ENCODE results near the gene ZP2. TPM values are rescaled to one million over a fixed set of nuclear protein-coding genes. Genes with fewer than 3 reads are reported as not detected.
"Not testable (repeated sequence)": the region's sequence is repeated elsewhere in the genome, so short reads cannot be mapped to it uniquely, and the experiment has no call there.

The ZP2 gene
- total RNA-seq, 1 donor from 2014 or later: not detected

DNA sequence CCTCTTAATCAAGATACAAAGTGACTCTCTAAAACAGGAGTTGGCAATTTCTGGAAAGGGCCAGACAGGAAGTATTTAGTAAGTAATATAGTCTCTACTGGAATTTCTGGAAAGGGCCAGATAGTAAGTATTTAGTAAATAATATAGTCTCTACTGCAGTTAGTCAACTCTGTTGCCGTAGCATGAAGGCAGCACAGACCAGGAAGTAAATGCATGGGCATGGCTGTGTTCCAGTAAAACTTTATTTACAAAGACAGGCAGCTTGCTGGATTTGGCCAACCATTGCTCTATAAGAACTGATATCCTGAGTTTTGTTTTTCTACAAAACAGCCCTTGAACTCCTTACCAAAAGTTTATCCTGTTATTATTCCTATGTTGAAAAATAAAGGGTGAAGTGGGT is 36.0 kb downstream of the ZP2 start:
- no peak for DNase-seq (ENCODE audit: low spot score)

DNA sequence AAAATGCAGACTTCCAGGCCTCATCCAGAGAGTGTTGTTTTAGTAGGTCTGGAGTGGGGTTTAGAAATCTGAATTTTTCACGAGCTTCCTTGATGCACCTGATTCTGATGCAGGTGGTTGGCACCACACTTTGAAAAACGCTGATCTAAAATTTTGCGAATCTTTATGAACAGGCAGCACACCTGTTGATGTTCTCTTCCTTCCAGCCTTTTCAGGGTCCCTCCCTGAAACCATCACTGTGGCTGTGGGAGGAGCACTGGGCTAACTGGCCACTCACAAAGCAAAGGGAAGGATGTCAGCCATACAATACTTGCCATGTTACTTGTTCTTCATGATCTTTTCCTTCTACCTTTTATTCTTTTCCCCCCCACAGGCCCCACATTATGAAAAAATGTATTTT is 38.7 kb downstream of the ZP2 start:
- no peak for DNase-seq (ENCODE audit: low spot score)

DNA sequence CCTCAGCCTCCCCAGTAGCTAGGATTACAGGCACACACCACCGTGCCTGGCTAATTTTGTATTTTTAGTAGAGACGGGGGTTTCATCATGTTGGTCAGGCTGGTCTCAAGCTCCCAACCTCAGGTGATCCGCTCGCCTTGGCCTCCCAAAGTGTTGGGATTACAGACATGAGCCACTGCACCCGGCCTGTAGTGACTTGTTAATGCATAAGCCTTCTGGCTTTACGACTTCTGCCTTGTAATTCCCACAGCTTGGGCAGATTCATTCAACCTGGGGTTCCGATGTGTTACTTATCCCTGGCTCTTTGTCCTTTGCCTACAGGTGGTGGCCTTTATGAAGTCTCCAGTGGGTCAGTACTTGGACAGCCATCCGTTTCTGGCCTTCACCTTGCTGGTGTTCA is 41.3 kb downstream of the ZP2 start:
- not testable (repeated sequence) for DNase-seq (ENCODE audit: low spot score)

DNA sequence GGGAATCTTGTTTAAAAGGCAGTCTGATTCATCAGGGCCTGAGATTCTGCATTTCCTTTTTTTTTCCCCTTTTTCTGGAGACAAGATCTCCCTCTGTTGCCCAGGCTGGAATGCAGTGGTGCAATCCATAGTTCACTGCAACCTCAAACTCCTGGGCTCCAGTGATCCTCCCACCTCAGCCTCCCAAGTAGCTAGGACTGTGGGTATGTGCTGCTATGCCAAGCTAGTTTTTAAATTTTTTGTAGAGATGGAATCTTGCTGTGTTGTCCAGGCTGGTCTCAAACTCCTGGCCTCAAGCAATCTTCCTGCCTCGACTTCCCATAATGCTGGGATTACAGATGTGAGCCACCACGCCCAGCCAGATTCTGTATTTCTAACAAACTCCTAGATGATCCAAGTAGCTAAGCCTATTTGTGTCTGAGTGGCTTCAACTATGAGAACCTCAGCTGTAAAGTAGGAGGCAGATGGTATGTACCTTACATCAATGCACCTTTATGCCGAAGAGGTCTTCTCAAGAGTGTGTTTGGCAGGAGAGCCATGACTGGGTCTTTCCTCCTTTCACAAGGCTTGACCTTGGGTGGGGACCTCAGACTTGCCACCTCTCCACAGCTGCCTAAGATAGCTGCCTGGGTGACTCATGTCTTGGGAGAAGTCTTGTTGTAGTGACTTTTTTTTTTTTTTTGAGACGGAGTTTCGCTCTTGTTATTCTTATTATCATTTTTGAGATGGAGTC is 42.0 kb downstream of the ZP2 start:
- no peak for DNase-seq (ENCODE audit: low spot score)

DNA sequence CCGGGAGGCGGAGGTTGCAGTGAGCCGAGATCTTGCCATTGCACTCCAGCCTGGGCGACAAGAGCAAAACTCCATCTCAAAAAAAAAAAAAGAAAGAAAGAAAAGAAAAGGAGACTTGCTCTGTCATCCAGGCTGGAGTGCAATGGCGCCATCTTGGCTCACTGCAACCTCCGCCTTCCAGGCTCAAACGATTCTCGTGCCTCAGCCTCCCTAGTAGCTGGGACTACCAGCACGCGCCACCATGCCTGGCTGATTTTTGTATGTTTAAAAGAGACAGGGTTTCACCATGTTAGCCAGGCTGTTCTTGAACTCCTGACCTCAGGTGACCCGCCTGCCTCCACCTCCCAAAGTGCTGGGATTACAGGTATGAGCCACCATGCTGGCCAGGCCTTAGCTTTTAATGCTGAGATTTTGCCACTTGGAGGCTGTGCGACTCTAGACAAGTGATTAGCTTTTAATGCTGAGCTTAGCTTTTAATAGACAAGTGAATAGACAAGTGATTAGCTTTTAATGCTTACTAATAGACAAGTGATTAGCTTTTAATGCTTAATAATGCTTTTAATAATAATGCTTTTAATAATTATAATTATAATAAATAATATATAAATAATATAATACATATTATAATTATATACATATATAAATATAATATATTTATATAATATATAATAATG is 43.3 kb downstream of the ZP2 start:
- no peak for DNase-seq (ENCODE audit: low spot score)

DNA sequence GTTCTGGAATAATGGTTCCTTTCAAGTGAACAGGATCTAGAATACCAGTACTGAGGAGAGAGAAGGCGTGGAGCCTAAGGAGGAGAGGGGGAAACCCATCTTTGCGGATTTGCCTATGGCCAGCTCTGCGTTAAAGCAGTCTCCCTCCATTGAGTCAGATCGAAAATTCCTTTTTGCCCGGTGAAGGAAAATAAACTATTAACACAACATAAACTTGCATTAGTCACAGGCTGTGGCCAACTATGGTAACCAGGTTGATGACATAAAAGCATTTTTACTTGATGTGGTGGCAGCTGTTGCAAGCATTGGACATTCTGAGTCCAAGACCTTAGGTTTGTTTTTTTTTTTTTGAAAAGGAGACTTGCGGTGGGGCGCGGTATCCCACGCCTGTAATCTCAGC is 44.0 kb downstream of the ZP2 start:
- DNase-seq (ENCODE audit: low spot score): no peak

DNA sequence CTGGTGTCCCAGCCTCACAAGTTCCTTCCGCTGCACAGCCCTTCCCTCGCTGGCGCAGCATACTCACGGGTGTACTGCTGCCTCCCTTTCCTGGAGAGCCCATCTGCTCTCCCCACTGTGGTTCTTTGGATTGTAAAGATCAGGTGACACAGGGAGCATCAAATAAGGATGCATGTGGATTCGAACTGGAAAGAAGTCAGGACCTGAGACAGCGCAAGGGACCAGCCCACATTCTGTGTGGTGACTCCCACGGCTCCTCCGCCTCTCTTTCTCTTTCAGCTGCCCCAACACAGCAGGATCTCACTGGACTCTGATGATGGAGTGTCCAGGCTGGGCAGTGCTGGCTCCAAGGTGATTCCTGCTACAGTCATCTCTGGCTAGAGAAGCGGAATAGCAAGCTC is 44.8 kb downstream of the ZP2 start:
- no peak for DNase-seq (ENCODE audit: low spot score)

DNA sequence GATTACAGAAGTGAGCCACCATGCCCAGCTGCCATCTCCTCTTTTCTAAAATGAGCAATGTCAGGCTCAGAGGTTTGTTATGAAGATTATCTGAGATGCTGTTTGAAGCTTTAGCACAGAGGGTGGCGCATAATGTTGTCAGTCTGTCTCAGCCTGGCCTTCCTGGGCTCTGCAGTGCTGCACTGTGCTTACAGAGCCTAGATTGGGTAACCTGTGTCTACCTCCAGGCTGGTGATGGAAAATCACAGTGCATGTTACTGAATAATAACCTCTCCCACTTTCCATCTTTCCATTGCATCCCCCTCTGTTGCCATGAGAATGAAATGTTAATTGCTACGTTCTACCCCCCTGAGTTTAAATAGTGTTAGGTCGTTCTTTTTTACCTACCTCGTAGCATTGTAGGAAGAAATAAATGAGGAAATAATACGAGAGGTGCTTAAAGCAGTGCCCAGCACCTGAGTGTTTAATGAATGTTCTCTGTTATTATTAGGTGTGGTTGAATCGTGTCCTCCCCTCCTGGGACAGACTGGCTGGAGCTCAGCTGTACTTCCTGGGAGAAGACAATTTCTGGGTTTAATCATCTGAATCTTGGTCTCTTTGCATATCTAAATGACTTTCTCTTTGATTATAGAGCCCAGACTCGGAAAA is 46.7 kb downstream of the ZP2 start:
- no peak for DNase-seq (ENCODE audit: low spot score)

DNA sequence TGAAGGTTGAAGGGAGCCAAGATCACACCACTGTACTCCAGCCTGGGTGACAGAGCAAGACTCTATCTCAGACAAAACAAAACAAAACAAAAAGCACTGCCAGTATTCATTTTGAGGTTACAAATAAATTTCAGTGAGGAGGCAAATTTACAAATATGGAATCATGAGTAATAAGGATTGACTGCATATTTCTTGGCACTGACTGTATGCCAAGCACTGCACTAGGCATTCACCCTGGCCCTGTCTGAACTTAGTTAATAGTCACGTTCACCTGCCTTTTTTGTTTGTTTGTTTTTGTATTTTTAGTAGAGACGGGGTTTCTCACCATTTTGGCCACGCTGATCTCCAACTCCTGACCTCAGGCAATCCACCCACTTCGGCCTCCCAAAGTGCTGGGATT is 47.8 kb downstream of the ZP2 start:
- DNase-seq (ENCODE audit: low spot score): no peak

DNA sequence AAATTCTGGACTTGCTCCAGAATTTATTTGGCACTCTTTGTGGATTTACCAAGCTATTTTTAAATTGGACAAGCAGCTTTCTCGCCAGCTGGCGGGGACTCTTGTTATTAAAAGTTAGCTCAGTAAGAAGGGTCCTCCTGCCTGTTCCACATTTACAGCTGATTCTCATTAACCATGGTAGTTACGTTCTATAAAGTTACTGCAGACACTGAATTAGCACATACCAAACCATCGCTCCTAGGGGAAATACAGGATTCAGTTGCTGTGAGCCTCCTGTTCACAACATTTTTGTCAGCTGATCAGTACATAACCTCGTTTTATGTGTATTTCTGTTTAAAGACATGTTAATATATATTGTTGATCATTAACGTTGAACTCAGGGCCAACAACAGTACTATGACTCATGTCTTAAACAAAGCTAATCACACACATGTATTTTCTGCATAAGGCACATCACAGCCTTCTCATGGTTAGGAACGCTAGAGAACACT is 48.7 kb downstream of the ZP2 start:
- peak; percentile 49 for DNase-seq (ENCODE audit: low spot score)

DNA sequence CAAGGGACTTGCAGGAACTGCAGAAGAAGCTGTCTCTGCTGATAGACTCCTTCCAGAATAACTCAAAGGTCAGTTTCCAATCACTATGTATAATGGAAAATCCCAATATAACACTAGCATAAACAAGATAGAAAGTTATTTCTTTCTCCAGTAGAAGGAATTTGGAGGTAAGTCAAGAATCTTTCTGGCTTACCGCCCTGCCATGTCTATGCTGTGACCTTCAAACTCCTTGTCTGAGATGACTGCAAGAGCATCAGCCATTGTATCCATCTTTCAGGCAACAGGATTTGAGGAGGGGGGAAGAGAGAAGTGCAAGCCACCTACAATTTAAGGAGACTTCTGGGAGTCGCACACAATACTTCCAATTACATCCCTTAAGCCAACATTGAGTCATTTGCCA is 50.2 kb downstream of the ZP2 start:
- DNase-seq (ENCODE audit: low spot score): no peak

DNA sequence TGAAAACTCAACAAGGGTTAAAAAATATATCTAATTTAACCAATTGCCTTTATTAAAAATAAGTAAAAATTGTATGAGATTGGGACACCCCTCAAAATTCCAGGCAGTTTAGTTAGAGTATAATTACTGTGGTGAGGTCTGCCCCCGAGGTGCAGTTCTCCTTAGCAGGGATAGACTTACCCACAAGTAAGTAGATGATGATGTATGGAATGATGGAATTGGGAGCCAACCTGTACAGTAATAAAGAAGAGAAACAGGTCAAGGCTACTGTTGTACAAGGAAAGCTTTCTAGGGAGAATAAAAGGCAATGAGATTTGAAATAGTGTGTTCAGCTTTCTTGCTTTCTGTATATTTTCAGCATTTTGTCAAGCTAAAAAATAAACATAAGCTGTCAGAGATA is 51.1 kb downstream of the ZP2 start:
- DNase-seq (ENCODE audit: low spot score): no peak

DNA sequence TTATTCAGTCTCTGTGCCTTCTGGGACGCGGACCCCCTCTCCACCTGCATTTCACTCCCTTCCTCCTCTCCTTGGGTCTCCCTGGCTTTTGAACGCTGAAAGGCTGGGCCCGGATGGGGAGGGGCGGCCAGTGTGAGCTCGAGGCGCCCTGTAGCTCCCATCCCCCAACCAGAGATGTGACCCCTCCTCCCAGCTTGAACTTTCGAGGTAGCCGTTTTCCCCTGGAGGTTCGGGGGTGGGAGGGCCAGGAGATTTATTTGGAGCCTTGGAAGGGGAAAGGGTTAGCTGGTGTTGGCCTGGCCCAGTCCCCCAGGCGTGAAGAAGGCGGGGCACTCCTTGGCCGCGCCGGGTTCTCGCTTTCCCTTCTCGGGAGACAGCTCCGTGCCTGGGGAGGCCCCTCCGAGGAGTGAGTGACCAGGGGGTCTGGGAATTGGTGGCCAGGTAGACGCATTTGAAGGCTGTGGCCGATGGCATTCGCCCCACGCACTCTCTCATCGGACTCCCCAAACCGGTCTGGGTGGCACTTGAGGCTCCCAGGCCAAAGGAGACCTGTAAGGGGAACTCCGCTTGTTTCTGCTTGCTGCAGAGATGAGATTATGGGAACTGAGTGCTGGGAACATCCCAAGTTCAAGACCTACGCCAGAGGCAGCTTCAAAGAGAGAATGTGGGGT is 52.0 kb downstream of the ZP2 start:
- DNase-seq (ENCODE audit: low spot score): peak; percentile 74

DNA sequence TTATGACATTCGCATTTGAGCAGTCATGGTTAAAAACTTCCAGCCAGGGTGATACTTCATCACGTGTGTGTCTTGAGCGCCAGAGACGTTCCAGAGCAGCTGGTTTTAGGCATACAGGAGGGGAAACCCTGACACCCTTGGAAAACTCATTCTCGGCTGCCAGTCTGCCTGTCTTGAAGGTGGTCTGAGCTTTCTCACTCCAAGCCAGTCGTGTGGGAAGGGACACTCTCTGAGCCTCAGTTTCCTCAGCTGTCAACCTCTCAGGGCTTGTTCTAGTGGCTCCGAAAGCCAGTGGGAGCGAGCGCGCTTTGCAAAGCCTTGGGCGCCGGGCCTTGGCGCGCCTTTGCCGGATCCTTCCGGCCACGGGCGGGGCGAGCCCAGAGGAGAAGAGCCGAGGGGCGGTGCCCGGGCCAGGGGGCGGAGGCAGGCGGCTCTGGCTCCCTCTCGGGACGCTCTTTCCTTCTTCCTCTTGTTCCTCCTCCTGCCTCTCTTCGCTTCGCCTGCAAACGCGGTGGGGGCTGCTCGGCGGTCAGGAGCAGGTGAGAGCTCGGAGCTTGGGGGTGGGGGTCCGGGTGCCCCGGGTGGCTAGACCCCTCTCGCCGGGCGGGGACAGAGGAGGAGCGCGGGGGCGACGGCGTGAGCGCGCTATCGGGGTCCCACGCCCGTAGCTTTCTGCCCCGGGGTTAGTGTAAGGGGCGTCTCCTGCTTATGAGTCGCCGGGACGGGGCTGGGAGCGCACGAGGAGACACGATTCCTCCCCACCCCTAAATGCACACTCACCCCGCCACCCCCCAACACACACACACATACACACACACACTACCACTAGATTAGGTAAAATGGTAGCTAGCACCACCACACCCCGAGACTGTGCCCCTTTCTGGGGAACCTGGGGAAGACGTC is 52.9 kb downstream of the ZP2 start, which contains the start of gene LDAF1:
Gene LDAF1 (plus strand): TSS at position 467 of the 903 bp plus-strand sequence. CDS start 2,509 bp downstream, outside the sequence.
- peak; percentile 91 for DNase-seq (ENCODE audit: low spot score)

DNA sequence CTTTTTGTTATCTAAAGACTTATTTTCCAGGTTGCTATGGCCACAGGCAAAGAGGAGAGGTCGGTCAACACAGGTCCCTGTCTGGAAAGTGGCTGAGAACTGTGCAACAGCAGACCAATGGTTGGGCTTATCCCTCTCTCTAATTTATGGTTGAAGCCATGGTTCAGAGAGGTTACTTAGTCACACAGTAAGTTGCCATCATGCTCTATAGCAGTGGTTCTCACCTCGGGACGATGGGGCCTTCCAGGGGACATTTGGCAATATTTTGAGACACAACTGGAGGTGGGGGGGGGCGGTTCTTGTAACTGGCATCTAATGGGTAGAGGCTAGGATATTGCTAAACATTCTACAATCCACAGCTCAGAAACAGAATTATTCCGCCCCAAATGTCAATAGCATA is 53.7 kb downstream of the ZP2 start:
- DNase-seq (ENCODE audit: low spot score): no peak

DNA sequence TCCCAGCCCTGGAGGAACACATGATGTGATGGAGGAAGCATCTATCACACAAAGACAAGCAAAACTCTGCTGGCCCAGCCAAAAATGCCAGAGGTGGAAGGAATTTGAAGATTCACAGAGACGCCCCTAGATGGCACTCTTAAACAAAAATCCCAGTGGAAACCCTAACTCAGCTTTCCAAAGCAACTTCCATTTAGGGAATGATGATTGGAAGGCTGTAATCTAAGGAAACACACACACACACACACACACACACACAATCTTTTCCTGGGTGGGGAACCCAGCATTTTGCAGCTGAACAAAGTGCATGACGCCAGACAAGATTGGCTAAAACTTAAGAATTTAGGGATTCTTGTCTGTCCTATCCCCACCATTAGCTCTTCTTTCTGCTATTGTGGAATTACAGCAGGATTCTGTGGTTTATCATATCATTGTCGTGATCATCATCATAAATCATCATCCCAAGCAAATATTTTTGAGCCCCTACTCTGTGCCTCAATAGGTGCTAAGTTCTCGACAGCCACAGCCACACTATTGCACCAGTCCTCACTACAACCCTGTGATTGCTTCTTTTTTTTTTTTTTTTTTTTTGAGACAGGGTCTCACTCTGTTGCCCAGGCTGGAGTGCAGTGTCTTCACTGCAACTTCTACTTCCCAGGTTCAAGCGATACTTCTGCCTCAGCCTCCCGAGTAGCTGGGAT is 54.5 kb downstream of the ZP2 start:
- DNase-seq (ENCODE audit: low spot score): peak; percentile 59

DNA sequence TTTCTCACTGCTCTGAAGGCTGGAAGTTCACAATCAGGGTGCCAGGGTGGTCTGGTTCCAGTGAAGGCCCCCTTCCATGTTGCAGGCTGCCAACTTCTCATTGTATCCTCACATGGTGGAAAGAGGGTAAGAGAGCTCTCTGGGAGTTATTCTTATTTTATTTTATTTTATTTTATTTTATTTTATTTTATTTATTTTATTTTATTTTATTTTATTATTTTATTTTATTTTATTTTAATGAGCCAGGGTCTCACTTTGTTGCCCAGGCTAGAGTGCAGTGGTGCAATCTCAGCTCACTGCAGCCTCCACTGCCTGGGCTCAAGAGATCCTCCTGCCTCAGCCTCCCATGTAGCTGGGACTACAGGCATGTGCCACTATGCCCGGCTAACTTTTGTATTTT is 55.4 kb downstream of the ZP2 start:
- not testable (repeated sequence) for DNase-seq (ENCODE audit: low spot score)

DNA sequence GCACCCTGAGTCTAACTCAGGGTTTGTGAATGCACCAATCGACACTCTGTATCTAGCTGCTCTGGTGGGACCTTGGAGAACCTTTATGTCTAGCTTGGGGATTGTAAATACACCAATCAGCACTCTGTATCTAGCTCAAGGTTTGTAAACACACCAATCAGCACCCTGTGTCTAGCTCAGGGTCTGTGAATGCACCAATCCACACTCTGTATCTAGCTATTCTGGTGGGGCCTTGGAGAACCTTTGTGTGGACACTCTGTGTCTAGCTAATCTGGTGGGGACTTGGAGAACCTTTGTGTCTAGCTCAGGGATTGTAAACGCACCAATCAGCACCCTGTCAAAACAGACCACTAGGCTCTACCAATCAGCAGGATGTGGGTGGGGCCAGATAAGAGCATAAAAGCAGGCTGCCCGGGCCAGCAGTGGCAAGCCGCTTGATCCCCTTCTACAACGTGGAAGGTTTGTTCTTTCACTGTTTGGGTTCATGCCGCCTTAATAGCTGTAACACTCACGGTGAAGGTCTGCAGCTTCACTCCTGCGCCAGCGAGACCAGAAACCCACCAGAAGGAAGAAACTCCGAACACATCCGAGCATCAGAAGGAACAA is 58.1 kb downstream of the ZP2 start:
- DNase-seq (ENCODE audit: low spot score): not testable (repeated sequence)

DNA sequence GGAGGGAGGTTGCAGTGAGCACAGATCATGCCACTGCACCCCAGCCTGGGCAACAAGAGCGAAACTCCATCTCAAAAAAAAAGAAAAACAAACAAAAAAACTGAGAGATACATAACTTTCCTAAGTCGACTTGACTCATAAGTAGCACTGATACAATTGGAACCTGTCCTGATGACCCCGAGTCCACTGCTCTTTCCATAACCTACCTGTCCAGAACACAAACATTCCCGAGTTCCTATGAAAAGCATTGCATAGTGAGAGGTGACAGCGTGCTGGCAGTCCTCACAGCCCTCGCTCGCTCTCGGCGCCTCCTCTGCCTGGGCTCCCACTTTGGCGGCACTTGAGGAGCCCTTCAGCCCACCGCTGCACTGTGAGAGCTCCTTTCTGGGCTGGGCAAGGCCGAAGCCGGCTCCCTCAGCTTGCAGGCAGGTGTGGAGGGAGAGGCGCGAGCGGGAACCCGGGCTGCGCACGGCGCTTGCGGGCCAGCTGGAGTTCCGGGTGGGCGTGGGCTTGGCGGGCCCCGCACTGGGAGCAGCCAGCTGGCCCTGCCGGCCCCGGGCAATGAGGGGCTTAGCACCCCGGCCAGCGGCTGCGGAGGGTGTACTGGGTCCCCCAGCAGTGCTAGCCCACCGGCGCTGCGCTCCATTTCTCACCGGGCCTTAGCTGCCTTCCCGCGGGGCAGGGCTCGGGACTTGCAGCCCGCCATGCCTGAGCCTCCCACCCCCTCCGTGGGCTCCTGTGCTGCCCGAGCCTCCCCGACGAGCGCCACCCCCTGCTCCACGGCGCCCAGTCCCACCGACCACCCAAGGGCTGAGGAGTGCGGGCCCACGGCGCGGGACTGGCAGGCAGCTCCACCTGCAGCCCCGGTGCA is 59.0 kb downstream of the ZP2 start:
- not testable (repeated sequence) for DNase-seq (ENCODE audit: low spot score)

All from ureter (tissue), 1 donor.